Left lobe of liver (tissue), 2 donors: Measurements from ENCODE around the gene NME9. TPM values are rescaled to one million over a fixed set of nuclear protein-coding genes. Genes with fewer than 3 reads are reported as not detected.
"Not testable (repeated sequence)": the region's sequence is repeated elsewhere in the genome, so short reads cannot be mapped to it uniquely, and the experiment has no call there.

ENCODE experiments used
- ATAC-seq: fragments of 200-7000 bp; cut with Tn5 transposase; one replicate; pipeline ENCODE4 v1.9.1; 2020; ENCODE audit warnings: mild to moderate bottlenecking, moderate library complexity
- DNase-seq: peaks from one replicate; pipeline ENCODE4 v3.0.0-alpha.2; 2020; ENCODE audit warnings: low spot score
- total RNA-seq: library from RNA; stranded (reverse); gene quantifications from one replicate; pipeline ENCODE4 v1.2.1, GENCODE V29; 2021
- donor health status: DM: no; HTN: no; CAD: no; lungs with moderate emphysema.
- donor health status: DM: no; HTN: yes; CAD: no.

NME9 gene, protein sequence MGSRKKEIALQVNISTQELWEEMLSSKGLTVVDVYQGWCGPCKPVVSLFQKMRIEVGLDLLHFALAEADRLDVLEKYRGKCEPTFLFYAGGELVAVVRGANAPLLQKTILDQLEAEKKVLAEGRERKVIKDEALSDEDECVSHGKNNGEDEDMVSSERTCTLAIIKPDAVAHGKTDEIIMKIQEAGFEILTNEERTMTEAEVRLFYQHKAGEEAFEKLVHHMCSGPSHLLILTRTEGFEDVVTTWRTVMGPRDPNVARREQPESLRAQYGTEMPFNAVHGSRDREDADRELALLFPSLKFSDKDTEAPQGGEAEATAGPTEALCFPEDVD
- not detected for total RNA-seq

DNA sequence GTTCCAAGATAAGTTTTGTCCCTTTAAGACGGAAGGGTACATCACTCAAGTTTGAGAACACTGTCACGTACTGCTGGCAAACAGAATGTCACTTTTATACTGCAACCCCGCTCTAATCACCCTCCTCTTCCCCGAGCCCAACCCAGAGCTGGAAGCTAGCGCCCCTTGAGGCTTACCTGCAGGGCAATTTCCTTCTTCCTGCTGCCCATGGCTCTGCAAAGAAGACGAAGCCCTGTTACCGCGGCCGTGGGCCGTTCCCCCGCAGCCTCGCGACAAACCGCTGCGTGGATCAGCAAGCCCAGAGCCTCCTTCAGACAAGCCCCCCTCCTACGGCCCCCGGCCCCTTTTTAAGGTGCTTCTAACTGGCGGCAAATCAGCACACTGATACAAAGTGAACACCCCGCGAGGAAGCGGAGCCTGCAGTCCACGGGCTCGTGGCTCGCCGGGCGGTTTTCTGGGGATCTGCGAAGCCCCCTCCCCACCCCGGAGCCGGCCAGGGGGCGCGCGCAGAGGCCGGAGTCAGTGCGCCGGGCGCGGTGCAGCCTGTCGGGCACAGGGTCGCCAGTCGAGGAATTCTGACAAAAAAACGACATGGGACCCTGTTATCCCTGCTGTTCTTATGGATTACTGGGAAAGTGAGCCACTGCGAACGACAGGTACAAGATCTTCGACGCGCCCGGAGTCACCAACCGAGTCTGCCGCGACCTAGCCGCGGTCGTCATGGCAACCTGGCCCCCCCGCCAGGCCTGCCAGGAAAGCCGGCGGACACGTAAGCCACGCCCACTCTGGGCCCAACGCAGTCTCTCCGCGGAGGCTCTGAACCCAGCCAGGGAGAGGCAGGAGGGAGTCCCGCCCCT, at the start of gene NME9:
Gene NME9, minus strand, starts transcription at position 725 of the 857 bp plus-strand sequence. Its CDS starts 516 bp downstream, at position 209.
- ATAC-seq, result peak; percentile 92
- peak; percentile 80 for DNase-seq

DNA sequence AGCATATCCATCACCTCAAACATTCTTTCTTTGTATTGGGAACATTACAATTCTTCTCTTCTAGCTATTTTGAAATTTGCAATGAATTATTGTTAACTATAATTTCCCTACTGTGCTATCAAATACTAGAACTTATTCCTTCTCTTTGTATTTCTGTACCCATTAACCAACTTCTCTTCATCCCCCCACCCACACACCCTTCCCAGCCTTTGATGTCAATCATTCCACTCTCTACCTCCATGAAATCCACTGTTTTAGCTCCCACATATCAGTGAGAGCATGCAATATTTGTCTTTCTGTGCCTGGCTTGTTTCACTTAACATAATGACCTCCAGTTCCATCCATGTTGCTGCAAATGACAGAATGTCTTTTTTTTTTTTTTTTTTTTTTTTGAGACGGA, 49.3 kb upstream of the NME9 start:
- ATAC-seq (no peak), DNase-seq (no peak)

DNA sequence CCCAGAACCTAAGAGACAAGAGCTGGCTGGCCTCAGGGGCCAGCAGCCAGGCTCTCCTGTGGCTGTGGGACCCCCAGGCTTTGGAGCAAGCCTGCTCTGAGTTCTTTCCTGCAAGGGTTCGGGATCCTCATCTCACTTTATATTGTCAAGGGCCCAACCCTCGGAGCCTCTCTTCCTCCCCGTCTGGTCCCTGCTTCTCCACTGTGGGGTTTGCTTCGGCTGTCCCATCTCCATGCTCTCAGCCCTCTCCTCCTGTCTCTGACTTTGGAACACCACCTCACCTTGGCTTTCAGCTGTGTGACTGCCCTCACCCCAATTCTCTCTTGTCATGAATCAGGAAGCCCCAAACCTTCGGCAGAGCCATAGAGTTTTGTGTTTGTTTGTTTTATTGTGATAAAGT, 48.7 kb upstream of the NME9 start:
- DNase-seq (no peak), ATAC-seq (no peak)

DNA sequence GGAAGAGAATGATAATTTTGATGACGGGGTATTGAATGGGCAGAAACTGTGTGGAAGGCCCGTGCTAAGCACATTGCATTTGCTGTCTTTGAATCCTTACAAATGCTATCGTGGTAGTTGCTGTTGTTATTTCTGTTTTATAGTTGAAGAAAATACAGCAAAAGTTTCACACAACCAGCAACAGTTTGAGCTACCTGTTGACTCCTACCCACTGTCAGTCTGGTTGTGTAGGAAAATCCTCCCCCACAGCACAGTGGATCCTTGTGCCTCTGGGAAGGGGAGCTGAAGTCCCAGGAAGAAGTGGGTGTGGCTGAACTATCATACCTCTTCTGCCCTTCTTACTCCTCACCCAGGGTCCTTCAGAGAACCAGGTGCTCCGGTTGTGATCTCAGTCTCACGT, 48.2 kb upstream of the NME9 start:
- DNase-seq (no peak), ATAC-seq (no peak)

DNA sequence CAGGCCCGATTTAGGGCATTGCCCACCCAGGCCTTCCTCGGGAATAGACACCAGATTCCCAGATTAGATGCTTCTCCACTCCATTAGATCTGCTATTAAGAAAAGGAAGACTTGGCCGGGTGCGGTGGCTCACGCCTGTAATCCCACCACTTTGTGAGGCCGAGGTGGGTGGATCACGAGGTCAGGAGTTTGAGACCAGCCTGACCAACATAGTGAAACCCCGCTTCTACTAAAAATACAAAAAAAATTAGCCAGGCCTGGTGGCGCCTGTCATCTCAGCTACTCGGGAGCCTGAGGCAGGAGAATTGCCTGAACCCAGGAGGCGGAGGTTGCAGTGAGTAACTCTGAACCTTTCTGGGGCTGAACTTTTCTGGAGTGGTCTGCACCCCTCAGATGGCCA, 47.6 kb upstream of the NME9 start:
- not testable (repeated sequence) for ATAC-seq, DNase-seq

DNA sequence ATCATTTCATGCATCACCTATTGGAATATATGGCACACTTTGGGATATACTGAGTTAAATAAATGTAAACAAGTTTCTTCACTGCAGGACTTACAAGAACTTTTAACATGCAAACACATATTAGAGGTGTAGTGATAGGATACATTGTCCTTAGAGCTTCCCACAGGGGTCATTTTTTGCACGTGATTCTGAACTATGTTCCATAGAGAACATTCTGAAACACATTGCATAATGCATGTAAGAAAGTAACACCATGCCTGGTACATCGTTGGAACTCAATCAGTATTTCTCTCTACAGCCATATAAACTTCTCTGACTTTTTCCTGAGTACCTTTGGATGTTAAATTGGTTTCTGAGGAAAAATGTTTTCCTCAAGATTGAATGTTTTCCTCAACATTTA, 47.0 kb upstream of the NME9 start:
- DNase-seq (no peak), ATAC-seq (no peak)

DNA sequence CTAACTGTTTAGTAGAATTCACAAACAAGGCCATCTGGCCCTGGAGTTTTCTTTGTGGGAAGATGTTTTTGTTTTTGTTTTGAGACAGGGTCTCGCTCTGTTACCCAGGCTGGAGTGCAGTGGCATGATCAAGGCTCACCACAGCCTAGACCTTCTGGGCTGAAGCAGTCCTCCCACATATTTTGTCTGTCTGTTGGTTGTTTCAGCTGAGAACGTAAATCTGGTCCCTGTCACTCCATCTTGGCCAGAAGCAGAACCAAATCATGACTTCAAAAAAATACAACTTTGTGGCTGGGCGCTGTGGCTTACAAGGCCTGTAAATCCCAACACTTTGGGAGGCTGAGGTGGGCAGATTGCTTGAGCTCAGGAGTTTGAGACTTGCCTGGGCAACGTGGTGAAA, 45.8 kb upstream of the NME9 start:
- DNase-seq (no peak), ATAC-seq (no peak)

DNA sequence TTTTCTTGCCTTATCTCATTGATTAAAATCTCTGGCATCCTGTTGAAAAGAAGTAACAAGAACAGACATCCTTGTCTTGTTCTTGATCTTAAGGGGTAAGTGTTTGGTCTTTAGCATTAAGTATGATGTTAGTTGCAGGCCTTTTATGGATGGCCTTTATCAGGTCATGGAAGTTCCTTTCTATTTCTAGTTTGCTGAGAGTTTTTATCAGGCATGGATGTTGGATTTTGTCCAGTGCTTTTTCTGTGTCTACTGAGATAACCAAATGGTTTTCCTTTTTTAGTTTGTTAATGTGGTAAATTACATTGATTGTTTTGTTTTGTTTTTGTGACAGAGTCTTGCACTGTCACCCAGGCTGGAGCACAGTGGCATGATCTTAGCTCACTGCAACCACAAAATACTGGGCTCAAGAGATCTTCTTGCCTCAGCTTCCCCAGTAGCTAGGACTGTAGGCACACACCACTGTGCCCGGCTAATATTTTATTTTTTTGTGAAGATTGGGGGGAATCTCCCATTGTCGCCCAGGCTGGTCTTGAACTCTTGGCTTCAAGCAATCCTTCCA, 45.0 kb upstream of the NME9 start:
- DNase-seq (no peak), ATAC-seq (no peak)

DNA sequence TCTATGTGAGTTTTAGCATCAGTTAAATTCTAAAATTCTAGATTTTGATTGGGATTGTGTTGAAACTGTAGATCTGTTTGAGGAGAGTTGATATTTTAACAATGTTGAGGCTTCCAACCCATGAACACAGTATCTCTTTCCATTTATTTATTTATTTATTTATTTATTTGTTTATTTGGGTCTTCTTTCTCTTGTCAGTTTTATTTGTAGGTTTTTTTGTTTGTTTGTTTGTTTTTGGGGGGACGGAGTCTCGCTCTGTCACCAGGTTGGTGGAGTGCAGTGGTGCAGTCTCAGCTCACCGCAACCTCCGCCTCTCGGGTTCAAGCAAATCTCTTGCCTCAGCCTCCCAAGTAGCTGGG, 44.1 kb upstream of the NME9 start:
- ATAC-seq, result no peak
- DNase-seq, result no peak

DNA sequence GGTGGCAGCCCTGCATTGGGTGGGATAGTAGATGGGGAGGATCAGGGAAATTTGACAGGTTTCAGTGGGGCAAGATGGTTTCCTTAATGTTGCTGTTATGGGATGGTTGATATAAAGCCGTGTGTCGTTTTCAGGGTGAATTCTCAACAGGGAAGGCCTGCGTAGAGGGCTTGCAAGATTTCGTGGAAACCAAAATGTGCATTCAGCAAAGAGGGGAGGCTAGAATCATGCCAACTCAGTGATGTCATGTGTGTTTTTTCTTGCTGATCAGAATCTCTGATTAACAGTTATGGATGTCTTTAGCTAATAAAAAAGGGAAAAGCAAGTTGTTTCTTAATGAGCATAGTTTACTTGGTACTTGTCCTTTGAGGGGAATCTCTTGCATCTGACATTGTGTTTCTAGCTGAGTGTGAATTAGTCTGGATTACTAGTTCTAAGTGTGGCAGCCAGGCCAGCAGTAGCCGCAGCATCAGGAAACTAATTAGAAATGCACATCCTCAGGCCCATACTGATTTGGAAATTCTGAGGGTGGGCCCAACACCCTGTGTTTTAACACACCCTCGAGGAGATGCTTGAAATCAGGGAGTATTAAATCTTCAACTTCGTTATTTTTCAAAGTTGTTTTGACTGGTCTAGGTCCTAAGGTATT, 43.6 kb upstream of the NME9 start:
- no peak for DNase-seq
- no peak for ATAC-seq

DNA sequence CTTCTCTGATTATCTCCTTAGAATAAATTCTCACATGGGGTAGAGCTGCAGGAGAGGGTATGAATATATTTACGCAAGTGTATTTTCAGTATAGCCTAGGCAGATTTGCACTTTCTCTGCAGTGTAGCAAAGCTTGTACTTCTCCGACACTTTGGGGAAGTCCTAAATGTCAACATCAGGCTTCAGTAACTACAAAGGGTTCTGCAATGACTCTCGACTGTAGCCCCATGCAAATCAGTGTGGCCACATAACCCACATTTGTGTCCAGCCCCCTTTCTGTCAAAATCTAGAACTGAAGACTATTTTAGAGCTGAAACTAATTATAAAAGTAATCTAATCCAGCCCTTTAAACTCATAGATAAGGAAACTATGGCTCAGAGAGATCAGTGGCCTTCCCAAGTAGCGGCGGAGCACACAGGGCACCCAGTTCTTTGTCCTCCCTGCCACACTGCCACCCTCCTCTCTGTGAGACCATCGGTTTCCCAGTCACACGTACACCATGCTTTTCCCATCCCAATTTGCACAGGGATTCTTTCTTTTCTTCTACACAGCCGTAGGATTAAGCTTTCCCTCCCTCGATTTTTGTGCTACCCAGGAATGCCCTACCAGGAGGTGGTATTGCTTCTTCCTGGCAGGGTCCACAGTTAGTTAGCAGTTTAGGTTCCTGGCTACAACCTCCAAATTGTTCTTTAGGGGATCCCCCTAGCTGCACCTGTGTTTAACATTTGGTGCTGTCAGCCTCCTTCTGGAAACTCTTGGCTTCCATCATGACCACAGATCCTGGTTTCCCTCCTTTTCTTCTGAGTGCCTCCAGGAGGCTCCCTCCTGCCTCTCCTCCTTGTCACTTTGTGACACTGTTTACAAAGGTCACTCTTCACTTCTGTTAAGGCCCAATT, 41.7 kb upstream of the NME9 start:
- ATAC-seq (no peak), DNase-seq (no peak)

DNA sequence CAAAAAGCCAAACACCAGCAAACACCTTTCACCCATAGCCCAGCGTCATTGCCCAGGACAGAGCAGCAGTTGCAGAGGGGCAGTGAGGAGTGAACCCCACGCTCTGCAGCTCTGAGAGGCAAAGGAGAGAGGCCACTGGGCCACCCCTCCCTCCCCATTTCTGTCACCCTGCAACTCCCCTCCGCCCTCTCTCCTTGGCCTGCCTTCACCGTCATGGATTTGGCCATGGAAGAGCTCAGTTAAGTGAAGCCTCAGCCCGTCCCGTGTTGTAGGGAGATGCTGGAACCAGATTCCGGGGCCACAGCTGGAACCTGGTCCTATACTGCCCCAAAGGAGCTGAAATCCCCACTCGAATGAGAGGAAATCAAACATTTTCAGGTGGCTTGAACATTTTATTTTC, 40.7 kb upstream of the NME9 start:
- DNase-seq (no peak), ATAC-seq (no peak)

DNA sequence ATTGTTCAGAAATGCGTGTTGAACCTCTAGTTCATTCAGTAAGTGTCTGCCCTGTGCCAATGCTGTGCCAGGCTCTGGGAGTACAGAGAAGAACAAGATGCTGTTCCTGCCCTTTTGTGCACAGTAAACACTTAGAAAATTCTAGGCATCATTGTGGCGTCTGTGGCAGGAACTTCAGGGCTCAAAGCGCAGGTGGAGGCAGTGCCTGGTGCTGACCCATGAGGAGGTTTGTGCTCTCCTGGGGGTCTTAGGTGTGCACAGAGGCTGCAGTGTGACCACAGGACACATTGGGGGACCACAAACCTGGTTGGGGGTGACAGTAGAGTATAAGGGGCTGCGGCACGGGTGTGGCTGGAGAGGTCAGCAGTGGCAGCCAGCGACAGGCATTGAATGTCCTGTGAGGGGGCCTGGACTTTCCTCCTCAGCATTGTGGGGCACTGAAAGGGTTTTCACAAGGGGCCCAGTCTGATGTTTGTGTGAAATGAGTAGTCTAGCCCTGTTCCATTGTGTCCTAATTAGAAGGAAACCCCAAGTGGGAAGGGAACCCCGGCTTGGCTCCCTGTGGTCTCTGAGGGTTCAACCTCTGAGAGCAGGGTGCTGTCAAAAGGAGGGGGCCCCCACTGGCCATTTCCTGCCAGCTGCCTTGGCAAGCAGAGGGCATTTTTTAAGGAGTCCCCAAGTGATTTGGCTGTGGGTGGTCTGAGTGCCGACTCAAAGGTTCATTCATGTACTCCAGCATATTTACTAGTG, 39.7 kb upstream of the NME9 start:
- no peak for DNase-seq
- ATAC-seq, result no peak

DNA sequence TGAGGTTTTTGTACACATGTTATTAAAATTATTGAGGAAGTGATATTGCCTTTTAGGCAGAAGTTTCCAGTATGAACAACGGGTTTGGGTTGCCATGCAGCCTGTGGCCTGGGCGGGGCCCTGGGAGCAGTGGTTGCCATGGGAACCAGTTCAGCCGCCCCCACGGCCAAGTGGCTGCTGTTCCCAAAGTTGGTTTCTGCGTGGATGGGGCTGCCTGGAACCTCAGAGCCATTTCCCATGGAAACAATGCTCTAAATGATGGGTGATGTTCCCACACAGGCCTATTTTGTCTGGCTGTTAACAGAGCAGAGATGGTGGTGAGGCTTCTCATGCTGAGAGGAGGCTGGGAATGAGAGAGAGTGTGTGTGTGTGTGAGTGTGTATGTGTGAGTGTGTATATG, 38.3 kb upstream of the NME9 start:
- DNase-seq, result no peak
- ATAC-seq, result peak; percentile 39

DNA sequence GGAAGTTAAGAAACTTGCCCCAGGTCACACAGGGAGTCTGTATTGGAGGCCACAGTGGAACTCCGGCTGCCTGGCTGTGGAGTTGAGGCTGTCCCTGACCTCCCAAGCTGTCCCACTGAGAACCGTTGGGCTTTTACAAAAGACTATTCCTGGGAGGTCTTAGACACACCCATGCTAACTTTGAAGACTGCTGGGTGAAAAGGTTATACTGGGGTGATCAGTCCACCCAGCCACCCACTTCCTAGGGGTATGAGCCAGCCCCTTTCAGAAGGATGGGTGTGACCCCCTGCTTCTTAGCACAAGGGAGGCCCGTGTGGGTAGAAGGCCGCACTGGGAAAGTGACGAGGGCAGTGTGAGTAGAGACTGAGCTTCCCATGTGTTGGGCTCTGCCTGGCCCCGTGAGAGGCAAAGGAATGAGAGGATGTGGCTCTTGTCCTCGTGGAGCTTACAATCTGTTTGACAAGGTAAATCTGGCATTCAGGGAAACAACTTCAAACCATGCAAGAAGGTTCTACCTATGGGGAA, 37.7 kb upstream of the NME9 start:
- DNase-seq, result no peak

DNA sequence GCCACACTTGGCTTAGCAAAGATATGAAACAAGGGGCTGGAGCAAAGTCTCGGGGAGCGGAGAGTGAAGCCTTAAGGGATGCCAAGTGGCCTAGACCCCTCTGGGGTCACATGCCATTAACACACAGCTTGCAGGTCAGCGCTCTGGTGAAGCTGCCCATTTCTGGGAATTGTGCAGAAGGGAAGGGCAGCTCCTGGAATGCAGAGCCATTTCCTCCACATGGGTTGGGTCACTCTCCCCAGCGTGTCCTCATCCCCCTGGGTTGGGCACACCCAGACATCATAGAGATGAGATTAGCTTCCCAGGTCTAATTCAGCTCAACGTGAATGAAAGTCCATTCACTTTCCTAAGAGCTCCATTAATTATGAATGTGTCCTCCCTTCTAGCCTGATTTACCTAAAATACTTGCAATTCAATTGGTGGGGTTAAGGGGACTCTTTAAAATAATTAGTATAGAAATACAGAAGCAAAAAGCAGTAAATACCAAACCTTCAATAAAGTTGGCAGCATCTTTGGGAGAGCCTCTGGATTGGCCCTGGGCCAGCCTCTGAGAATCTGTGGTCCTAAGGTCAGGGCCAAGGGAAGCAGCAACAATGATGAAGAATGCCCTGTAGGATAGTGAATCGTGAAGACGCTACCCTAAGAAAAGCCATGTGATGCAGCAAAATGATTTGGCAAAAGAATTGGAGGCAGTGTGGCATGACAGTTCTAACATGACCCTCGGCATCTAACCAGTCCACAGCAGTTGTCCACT, 36.5 kb upstream of the NME9 start:
- no peak for DNase-seq
- no peak for ATAC-seq

More for the DNA sequence above, 37.7 kb upstream of the NME9 start:
- ATAC-seq, result no peak

DNA sequence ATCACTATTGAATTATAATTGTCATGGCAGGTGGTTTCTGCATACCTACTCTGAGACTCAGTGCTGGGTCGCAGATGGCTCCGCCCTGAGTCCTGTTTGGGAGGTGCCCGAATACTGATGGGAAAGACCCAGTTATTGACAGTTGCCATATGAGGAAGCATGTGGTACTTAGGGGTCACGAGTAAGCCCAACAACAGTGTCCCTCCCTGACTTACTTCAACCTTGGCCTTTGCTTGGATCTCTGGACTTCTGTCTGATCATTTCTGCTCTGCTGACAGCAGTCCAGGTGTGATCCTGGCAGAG, 35.6 kb upstream of the NME9 start:
- ATAC-seq (no peak), DNase-seq (no peak)

DNA sequence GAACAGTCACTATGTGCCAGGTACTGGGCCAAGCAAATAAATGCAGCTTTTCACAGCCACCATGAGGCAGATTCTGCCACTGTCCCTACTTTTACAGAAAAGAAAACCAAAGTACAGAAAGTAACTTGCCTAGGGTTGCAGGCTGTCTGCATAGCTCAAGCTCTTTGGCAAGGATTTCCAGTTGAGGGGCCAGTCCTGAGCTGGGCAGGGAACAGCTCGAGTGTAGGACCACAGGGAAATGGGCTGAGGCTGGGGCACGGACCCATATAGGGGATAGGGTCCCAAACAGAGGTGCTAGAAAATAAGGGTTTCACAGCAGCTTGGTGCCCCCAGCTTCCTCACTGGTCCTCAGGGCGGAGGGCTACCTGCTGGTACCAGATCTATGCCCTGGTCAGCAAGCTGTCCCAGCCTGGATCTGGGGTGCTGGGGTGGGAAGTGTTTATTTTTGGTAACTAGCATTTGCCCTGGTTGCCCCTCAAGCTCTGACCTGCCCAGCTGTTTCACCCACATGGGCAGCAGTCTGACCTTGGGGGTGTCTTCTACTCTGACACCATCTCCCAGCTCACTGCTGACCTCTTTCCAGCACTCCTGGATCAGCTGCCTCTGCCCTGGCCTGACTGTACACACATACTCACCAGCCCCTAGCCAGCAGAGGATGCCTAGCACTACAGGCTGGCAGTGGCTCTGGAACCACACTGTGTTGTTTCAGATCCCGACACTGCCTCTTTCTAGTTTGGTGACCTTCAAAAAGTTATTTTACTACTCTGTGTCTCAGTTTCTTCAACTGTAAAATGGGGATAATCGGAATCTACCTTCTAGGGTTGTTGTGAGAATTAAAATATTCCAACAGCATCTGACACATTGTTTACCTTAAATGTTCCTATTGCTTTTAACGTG, 35.0 kb upstream of the NME9 start:
- ATAC-seq (no peak), DNase-seq (no peak)
